Adipocyte (in vitro differentiated cells): ENCODE measurements around the gene GRIP2.

Experiments
- DNase-seq: peaks from one replicate; pipeline ENCODE4 v3.0.0-alpha.2; 2015; ENCODE audit warnings: low read depth
- H3K27me3 ChIP-seq: replicated peaks from 2 replicates; pipeline ENCODE4 v1.7.0; 2013; ENCODE audit warnings: mild to moderate bottlenecking, low read length, moderate library complexity; ENCODE audit not compliant: control insufficient read depth, insufficient read depth
- H3K36me3 ChIP-seq: 2 replicates; pipeline ENCODE4 v1.7.0; 2013; ENCODE audit warnings: low read length, mild to moderate bottlenecking, moderate library complexity; ENCODE audit not compliant: control insufficient read depth, insufficient read depth, severe bottlenecking
- H3K4me1 ChIP-seq: 2 replicates; pipeline ENCODE4 v1.7.0; 2013; ENCODE audit warnings: mild to moderate bottlenecking, low read length, moderate library complexity; ENCODE audit not compliant: control insufficient read depth, insufficient read depth
- H3K4me3 ChIP-seq: 2 replicates; pipeline ENCODE4 v1.7.0; 2013; ENCODE audit warnings: mild to moderate bottlenecking, low read length, moderate library complexity
- H3K9ac ChIP-seq: 2 replicates; pipeline ENCODE4 v1.7.0; 2013; ENCODE audit warnings: mild to moderate bottlenecking, low read length, moderate library complexity
- H3K9me3 ChIP-seq: 2 replicates; pipeline ENCODE4 v1.7.0; 2013; ENCODE audit warnings: mild to moderate bottlenecking, low read length, moderate library complexity; ENCODE audit not compliant: control insufficient read depth

Gene GRIP2

DNA sequence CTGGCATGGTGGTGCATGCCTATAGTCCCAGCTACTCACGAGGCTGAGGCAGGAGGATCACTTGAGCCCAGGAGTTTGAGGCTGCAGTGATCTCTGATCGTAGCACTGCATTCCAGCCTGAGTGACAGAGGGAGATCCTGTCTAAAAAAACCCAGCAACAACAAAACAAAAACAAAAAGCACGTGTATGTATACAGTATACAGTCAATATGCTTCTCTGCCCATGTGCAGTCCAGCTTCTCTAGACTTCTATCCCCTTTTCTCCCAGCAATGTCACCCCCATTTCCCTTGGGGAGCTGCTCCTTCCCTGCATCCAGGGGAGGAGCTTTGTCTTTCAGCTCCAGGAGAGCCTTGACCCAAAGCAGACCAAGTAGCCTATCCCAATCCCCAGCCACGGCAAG, 20.0 kb upstream of the GRIP2 start:
- Histone ChIP-seq H3K4me3 (no peak overlapping the region), H3K36me3 (no peaks in the 10 kb centered on the region), H3K9ac (no peak overlapping the region), H3K9me3 (no peaks in the 10 kb centered on the region), H3K4me1 (no peaks in the 10 kb centered on the region), H3K27me3 (peaks cover 48% of the 10 kb centered on the region)
- no peak for DNase-seq

DNA sequence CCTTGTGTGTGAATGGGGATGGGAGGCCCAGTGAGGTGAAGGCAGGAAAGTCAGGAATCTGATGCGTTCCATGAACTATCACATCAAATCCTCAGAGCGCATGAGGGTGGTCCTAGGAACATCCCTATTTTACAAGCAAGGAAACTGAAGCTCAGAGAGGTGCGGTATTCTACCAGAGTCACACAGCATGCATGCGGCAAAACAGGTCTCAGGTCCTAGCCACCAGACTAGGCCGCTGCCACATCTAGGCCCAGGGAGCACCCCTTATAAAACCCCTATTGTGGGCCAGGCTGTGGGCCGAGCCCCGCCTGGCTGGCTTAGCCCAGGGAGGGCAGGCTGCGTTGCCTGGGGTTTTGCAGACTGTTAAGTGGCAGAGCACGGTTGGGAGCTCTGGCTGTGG, 17.9 kb upstream of the GRIP2 start:
- Histone ChIP-seq H3K4me3 (no peak overlapping the region), H3K27me3 (peaks cover 37% of the 10 kb centered on the region), H3K36me3 (no peaks in the 10 kb centered on the region), H3K4me1 (no peaks in the 10 kb centered on the region), H3K9me3 (no peaks in the 10 kb centered on the region), H3K9ac (no peak overlapping the region)
- no peak for DNase-seq

DNA sequence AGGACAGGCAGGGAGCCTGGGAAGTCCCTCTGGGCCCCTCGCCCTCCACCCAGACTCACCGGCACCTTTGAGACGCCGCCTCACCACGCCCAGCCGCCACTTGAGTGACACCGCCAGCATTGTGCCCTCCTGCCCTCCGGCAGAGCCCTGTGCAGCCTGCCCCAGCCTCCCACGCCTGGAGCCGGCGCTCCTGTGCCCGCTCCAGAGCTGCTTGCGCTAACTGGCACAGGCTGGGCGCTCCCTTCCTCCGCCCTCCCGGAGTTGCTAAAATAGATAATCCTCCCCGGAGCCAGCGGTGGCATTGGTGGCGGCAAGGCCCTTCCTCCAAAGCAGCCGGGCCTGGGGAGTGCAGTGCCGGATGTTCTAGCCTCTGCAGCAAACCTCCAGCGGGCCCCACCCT, 15.7 kb upstream of the GRIP2 start:
- H3K27me3 ChIP-seq = peaks cover 41% of the 10 kb centered on the region
- H3K9me3 ChIP-seq = no peaks in the 10 kb centered on the region
- H3K36me3 ChIP-seq = no peaks in the 10 kb centered on the region
- no peak overlapping the region for H3K9ac ChIP-seq
- no peak for DNase-seq
- H3K4me1 ChIP-seq = peaks cover 5% of the 10 kb centered on the region
- no peak overlapping the region for H3K4me3 ChIP-seq

DNA sequence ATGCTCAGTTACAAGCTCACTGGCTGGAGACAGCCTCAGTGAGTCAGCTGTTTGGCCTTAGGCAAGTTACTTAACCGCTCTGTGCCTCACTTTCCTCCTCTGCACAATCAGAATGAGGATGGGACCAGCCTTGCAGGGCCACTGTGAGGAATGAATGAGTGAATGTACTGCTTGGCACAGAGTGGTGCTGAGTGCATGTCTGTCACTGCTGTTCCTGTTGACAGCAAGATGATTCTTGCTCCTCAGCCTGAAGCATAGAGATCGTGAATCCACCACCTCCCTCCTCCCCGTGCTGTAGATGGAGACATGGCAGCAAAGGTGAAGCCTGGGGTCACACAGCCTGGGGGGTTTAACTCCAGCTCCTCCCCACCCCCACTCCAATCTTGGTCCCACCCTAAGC, 14.6 kb upstream of the GRIP2 start:
- peaks cover 5% of the 10 kb centered on the region for H3K4me1 ChIP-seq
- peaks cover 46% of the 10 kb centered on the region for H3K27me3 ChIP-seq
- no peak overlapping the region for H3K4me3 ChIP-seq
- no peaks in the 10 kb centered on the region for H3K36me3 ChIP-seq
- H3K9me3 ChIP-seq = no peaks in the 10 kb centered on the region
- no peak overlapping the region for H3K9ac ChIP-seq
- no peak for DNase-seq

DNA sequence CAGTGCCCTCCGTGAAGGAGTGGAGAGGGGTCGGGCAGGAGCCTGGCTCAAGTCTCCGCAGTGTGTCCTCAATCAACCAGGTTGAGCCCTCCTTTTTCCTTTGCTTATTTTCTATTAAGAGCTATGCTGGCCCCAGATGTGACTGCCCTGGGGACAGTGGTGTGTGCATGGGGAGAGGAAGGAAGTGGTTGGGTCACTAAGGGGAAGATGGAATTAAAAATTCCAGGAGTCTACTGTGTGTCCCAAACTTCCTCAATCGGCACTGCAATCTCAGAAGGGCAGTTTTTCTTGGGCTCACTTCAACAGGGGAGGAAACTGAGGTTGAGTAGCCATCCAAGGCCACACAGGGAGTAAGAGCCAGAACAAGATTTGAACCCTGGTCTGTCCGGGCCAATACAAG, 13.7 kb upstream of the GRIP2 start:
- no peaks in the 10 kb centered on the region for H3K36me3 ChIP-seq
- H3K27me3 ChIP-seq = peaks cover 44% of the 10 kb centered on the region
- H3K9me3 ChIP-seq = no peaks in the 10 kb centered on the region
- H3K4me1 ChIP-seq = peaks cover 5% of the 10 kb centered on the region
- no peak overlapping the region for H3K4me3 ChIP-seq
- no peak overlapping the region for H3K9ac ChIP-seq
- DNase-seq = no peak

DNA sequence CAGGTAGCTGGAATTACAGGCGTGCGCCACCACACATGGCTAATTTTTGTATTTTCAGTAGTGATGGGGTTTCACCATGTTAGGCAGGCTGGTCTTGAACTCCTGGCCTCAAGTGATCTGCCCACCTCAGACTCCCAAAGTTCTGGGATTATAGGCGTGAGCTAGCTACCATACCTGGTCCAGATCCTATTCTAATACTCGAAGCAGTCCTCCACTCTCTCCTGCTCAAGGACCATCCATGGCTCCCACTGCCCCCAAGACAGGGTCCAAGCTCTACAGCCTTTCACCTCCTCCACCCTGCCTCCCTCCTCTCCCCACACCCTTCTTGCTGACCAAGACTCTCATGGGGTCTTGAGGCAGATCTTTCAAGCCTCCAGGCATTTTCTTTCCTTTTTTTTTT, 12.6 kb upstream of the GRIP2 start:
- DNase-seq = no peak

DNA sequence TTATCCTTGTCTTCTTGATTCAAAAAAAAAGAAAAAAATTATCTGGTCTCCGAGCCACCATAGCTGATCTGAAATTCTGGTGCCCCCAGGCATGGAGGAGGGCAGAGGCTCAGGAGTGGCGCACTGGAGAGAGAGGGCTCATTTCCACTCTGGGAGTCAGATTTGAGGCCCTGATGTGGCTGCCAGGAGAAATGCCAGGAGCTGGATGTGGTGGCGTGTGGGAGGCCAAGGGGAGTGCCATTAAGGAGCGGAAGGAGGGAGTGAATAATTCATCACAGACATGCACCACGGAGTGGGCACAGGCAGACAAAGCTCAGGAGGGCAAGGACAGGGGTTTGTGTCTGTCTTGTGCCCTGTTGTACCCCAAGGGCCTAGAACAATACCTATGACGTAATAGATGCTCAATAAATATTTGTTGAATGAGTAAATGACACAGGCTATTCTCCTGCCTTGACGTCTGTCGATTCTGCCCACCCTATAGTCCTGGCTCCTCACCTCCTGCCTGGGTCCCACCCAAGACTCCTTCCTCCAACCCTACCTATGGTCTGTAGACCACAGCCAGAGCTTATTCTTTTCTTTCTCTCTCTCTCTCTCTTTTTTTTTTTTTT, 12.0 kb upstream of the GRIP2 start:
- H3K4me1 ChIP-seq = peaks cover 5% of the 10 kb centered on the region
- no peak overlapping the region for H3K4me3 ChIP-seq
- DNase-seq = no peak
- H3K27me3 ChIP-seq = peaks cover 56% of the 10 kb centered on the region
- no peak overlapping the region for H3K9ac ChIP-seq
- H3K36me3 ChIP-seq = no peaks in the 10 kb centered on the region
- no peaks in the 10 kb centered on the region for H3K9me3 ChIP-seq

More for the DNA sequence above, 12.6 kb upstream of the GRIP2 start:
- Histone ChIP-seq H3K9me3 (no peaks in the 10 kb centered on the region), H3K4me3 (no peak overlapping the region), H3K27me3 (peaks cover 53% of the 10 kb centered on the region), H3K9ac (no peak overlapping the region), H3K4me1 (peaks cover 5% of the 10 kb centered on the region), H3K36me3 (no peaks in the 10 kb centered on the region)

DNA sequence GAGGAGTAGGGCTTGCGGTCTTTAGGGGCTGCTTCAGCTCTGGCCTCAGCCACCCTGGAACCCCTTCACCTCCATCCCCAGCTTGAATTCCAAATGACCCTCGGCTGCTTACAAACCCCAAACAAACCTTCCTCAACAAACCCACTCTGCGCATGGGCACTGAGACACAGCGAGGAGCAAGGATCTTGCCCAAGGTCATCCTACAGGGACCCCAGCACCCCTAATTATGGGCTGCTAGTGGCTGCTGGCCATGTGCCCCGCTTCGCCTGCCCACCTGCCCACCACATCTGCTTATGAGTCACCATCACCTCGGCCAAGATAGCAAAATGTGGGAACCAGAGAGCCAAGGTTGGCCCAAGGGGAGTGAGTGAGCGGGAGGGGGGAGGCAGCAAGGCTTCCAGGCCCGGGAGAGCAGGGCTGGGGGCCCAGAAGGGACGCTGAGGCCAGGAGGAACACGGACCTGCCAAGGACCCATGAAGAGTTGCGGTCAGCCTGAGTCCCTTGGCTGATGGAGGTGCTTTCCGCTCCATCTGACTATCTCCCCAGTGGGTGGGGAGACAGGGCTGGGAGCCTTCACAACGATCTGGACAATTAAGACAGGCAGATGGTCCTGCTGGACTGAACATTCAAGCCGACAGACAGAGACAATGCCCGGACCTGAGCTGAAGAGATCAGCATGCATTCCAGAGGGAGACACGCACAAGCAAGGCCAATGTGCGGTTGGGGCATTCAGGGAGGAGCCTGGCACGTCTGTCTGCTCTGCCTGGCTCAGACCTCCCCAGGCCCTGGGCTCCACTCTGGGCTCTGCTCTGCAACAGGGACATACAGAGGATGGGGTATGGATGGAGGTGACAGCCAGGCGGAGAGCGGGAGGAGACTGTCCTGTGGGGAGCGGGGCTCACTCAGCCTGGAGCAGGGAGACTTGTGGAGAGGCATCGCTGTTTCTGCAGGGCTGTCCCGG, 10.8 kb upstream of the GRIP2 start:
- Histone ChIP-seq H3K9me3 (no peaks in the 10 kb centered on the region), H3K4me3 (no peak overlapping the region), H3K36me3 (no peaks in the 10 kb centered on the region), H3K27me3 (peaks cover 65% of the 10 kb centered on the region), H3K9ac (no peak overlapping the region), H3K4me1 (peaks cover 5% of the 10 kb centered on the region)
- DNase-seq = no peak

DNA sequence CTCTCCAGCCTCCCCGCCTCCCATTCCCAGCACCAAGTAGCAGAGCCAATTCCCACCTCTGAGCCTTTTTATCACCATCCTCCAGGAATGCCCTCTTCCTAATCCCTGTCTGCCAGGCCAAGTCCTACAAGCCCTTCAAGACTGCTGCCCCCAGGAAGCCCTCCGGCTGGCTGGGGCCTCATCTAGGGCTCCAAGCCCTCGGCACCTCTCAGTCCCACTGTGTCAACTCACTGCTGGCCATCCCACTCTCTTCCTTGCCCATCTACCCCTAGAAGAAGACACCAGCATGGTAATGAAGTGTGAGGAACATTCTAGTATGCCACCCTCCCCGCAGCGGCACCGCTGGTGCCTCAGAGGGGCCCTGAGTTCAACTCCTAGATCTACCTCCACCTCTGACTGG, 10.0 kb upstream of the GRIP2 start:
- Histone ChIP-seq H3K4me3 (no peak overlapping the region), H3K4me1 (peaks cover 5% of the 10 kb centered on the region), H3K27me3 (peaks cover 69% of the 10 kb centered on the region), H3K36me3 (no peaks in the 10 kb centered on the region), H3K9me3 (no peaks in the 10 kb centered on the region), H3K9ac (no peak overlapping the region)
- no peak for DNase-seq

DNA sequence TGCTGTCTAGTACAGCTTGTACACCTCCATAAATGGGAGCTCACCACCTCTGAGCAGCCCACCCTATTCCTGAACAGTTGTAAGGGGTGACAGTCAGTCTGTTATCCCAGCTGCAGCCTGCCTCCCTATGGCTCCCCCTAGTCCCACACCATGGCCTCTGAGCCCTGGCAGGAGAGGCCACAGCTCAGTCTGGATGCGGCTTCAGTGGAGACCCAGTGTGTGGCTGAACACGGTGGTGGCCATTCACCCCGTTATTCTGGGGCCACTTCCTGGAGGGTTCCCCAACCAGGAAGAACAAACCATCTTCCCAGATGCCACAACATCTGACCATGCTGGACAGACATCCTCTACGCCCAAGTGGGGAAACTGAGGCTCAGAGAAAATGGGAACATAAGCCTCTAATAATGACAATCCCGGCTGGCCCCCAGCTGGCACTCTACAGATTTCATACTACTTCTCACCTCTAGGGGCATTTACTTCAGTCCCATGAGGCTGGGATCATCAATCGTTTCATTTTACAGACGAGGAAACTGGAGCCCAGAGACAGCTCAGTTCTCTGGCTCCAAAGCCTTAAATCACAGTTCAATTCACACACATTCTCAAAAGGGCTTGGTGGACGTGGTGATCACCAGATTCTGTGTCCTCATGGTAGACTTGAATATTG, 9.2 kb upstream of the GRIP2 start:
- H3K27me3 ChIP-seq = peaks cover 70% of the 10 kb centered on the region
- H3K9me3 ChIP-seq = no peaks in the 10 kb centered on the region
- peaks cover 5% of the 10 kb centered on the region for H3K4me1 ChIP-seq
- no peaks in the 10 kb centered on the region for H3K36me3 ChIP-seq
- H3K9ac ChIP-seq = no peak overlapping the region
- no peak overlapping the region for H3K4me3 ChIP-seq
- DNase-seq = peak; percentile 31

DNA sequence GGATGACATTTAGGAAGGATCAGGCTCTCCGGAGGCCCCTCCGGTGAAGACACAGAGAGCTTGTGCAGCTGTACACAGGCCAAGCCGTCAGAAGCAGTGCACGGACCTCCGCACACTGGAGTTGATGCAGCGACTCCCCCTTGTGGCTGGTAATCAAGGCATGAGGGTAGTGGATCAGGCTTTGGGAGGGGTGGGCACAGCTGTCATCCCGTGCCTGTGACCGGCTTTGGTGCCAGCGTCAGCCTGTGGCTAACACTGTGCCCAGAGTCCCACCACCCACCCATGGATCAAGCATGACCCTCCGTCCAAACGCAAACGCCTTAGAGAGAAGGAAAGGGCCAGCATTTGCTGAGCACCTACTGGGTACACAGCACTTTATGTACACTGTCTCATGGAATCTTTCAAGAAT, 8.2 kb upstream of the GRIP2 start:
- no peaks in the 10 kb centered on the region for H3K9me3 ChIP-seq
- H3K4me3 ChIP-seq = no peak overlapping the region
- H3K4me1 ChIP-seq = peaks cover 5% of the 10 kb centered on the region
- H3K36me3 ChIP-seq = no peaks in the 10 kb centered on the region
- H3K9ac ChIP-seq = no peak overlapping the region
- peak; percentile 82 for DNase-seq
- peaks cover 69% of the 10 kb centered on the region for H3K27me3 ChIP-seq
